Activated naive CD4-positive, alpha-beta T cell treated with anti-CD3 and anti-CD28 coated beads, Interleukin-2, amount 50 U/mL, for 24 hours (primary cell): ENCODE measurements around the gene TTL.

Experiments
- H3K27ac Mint-ChIP-seq: one replicate; pipeline ENCODE4 v1.8.0; 2021; ENCODE audit warnings: mild to moderate bottlenecking, mixed read lengths
- H3K27me3 Mint-ChIP-seq: one replicate; pipeline ENCODE4 v1.8.0; 2021; ENCODE audit warnings: mixed read lengths
- H3K36me3 Mint-ChIP-seq: one replicate; pipeline ENCODE4 v1.8.0; 2021; ENCODE audit warnings: mixed read lengths
- H3K4me1 Mint-ChIP-seq: one replicate; pipeline ENCODE4 v1.8.0; 2021; ENCODE audit warnings: mixed read lengths
- H3K4me3 Mint-ChIP-seq: one replicate; pipeline ENCODE4 v1.8.0; 2021; ENCODE audit warnings: mild to moderate bottlenecking, mixed read lengths
- H3K9me3 Mint-ChIP-seq: one replicate; pipeline ENCODE4 v1.8.0; 2021; ENCODE audit warnings: mixed read lengths

Gene TTL

GRCh38 chr2:112582314-112582746, 100.4 kb downstream of the TTL start:
- peaks cover 35% of the 10 kb centered on the region for H3K4me1 Mint-ChIP-seq
- H3K9me3 Mint-ChIP-seq: no peaks in the 10 kb centered on the region
- no peak overlapping the region for H3K27ac Mint-ChIP-seq
- H3K4me3 Mint-ChIP-seq: no peak overlapping the region
- H3K36me3 Mint-ChIP-seq: peaks cover 8% of the 10 kb centered on the region
- no peaks in the 10 kb centered on the region for H3K27me3 Mint-ChIP-seq

GRCh38 chr2:112583497-112584133, 101.7 kb downstream of the TTL start:
- Mint-ChIP-seq H3K27me3 (no peaks in the 10 kb centered on the region), H3K4me3 (peak overlapping the region; percentile 96), H3K27ac (peak overlapping the region; percentile 96), H3K9me3 (no peaks in the 10 kb centered on the region), H3K36me3 (peaks cover 10% of the 10 kb centered on the region), H3K4me1 (peaks cover 35% of the 10 kb centered on the region)

- peaks cover 35% of the 10 kb centered on the region for H3K4me1 Mint-ChIP-seq
- peak within 1 kb of the TSS; percentile 96 for H3K4me3 Mint-ChIP-seq
- H3K27ac Mint-ChIP-seq: peak within 1 kb of the TSS; percentile 96
- H3K36me3 Mint-ChIP-seq: peaks cover 10% of the 10 kb centered on the region
- H3K9me3 Mint-ChIP-seq: no peaks in the 10 kb centered on the region
- H3K27me3 Mint-ChIP-seq: no peaks in the 10 kb centered on the region
Observed at GRCh38 chr2:112584134-112584890, 102.4 kb downstream of the TTL start, which contains the start of gene CHCHD5. Gene CHCHD5 (plus strand): TSS chr2:112584609. CDS start chr2:112584648, 39 bp downstream.

GRCh38 chr2:112584891-112585250, 102.9 kb downstream of the TTL start:
- Mint-ChIP-seq H3K27ac (peak overlapping the region; percentile 96), H3K4me1 (peaks cover 35% of the 10 kb centered on the region), H3K4me3 (peak overlapping the region; percentile 96), H3K27me3 (no peaks in the 10 kb centered on the region), H3K36me3 (peaks cover 10% of the 10 kb centered on the region), H3K9me3 (no peaks in the 10 kb centered on the region)

GRCh38 chr2:112585400-112585799, 103.4 kb downstream of the TTL start:
- peak overlapping the region; percentile 96 for H3K27ac Mint-ChIP-seq
- no peaks in the 10 kb centered on the region for H3K27me3 Mint-ChIP-seq
- peaks cover 35% of the 10 kb centered on the region for H3K4me1 Mint-ChIP-seq
- no peaks in the 10 kb centered on the region for H3K9me3 Mint-ChIP-seq
- peak overlapping the region; percentile 96 for H3K4me3 Mint-ChIP-seq
- H3K36me3 Mint-ChIP-seq: peaks cover 12% of the 10 kb centered on the region

- H3K36me3 Mint-ChIP-seq: peaks cover 12% of the 10 kb centered on the region
- H3K27ac Mint-ChIP-seq: no peak overlapping the region
- H3K9me3 Mint-ChIP-seq: no peaks in the 10 kb centered on the region
Observed at GRCh38 chr2:112585873-112586464, 104.0 kb downstream of the TTL start.

GRCh38 chr2:112588611-112589045, 106.7 kb downstream of the TTL start:
- Mint-ChIP-seq H3K27me3 (no peaks in the 10 kb centered on the region), H3K36me3 (peaks cover 13% of the 10 kb centered on the region), H3K27ac (no peak overlapping the region), H3K4me3 (peak overlapping the region; percentile 5), H3K4me1 (peaks cover 25% of the 10 kb centered on the region), H3K9me3 (no peaks in the 10 kb centered on the region)

More at GRCh38 chr2:112585873-112586464, 104.0 kb downstream of the TTL start:
- Mint-ChIP-seq H3K4me1 (peaks cover 35% of the 10 kb centered on the region), H3K27me3 (no peaks in the 10 kb centered on the region), H3K4me3 (peak overlapping the region; percentile 96)
